HG02870 (cell line): ENCODE data around the gene LDHAL6B.

Experiments
- ATAC-seq: cut with Tn5 transposase; IDR thresholded peaks from one replicate; pipeline ENCODE4 v1.9.1; 2021; ENCODE audit warnings: mild to moderate bottlenecking, moderate library complexity; ENCODE audit not compliant: unreplicated experiment

Gene LDHAL6B

DNA sequence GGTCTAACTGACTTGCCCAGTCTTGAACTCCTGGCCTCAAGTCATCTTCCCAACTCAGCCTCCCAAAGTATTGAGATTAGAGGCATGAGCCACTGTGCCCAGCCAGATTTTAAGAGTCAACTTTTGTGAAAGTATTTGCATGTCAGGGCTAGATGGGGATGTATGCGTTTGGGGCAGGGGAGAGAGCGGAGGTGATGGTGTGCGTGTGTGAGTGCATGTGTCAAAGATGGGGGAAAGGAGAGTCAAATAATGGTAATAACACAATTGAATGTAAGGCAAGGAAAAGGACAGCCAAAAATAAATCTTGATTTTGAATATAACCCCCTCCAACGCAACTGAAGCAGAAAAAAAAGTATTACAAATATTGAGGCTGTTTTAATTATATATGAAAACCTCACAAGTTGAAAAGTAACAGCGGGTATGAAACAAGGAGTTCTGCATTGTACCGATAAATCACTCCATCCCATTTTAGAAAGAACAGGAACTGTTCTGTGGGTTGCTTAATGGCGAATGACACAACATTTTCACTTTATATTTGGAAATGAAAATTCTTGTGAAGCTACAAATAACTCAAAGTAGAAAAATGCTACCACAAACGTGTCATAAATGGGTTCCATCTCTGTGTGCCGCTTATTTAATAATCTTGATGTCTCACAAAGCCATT is 29.9 kb upstream of the LDHAL6B start:
- ATAC-seq, result no peak

DNA sequence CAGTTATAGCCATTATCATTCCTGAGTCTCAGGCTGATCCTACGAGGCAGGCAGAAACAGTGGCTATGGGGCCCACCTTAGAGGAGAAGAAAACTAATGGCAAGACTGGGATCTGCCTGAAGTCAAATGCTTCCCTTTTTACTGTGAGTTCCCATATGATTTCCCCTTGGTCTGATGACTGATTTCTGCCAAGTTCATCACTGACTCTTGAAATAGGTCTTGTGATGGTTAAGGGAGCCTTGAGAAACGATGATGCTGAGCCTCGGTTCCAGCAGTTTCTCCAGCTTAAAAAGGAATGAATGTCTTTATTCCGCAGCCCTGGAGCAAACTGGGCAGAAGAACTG is 29.4 kb upstream of the LDHAL6B start:
- ATAC-seq, result no peak

DNA sequence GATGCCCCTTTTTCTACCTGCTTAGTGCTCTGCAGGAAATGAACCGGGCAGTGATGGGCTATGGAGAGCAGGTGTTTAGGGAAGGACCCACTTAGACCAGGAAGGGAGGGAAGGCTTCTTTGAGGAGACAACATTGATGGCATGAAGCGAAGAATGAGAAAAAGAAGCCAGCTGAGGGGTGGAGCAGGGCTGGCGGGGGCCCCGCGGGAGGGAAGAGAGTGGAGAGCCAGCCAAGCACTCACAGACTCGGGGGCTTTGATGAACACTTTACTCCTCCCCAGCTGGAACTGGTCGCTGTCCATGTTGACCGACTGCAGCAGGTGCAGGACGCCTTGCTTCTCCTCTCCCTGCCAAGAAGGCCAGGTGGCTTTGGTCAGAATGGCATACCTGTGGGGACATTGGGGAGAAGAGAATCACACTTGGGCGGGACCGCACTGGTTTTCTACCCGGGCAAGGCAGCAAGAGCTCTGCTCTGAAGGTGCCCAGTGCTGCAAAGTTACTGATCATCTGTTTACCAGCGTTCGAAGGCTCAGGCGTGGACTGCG is 28.4 kb upstream of the LDHAL6B start:
- ATAC-seq, result no peak

DNA sequence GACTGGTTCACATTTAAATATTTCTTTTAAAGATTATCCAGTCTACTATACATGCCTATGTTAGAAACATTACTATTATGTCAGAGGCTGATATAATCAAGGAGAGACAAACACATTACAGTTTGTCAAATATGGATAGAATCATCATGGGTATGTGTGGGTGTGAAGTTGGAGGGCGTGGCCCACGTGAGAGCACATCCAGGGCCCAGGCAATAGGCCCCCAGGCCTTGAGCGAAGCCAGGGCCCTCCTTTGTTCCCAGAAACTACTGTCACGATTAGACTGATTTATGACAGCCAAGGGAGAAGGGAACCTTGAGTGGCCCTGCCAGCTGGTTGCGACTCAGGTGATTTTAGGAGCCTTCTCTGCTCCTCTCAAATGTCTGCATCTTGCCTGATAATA is 26.9 kb upstream of the LDHAL6B start:
- no peak for ATAC-seq

DNA sequence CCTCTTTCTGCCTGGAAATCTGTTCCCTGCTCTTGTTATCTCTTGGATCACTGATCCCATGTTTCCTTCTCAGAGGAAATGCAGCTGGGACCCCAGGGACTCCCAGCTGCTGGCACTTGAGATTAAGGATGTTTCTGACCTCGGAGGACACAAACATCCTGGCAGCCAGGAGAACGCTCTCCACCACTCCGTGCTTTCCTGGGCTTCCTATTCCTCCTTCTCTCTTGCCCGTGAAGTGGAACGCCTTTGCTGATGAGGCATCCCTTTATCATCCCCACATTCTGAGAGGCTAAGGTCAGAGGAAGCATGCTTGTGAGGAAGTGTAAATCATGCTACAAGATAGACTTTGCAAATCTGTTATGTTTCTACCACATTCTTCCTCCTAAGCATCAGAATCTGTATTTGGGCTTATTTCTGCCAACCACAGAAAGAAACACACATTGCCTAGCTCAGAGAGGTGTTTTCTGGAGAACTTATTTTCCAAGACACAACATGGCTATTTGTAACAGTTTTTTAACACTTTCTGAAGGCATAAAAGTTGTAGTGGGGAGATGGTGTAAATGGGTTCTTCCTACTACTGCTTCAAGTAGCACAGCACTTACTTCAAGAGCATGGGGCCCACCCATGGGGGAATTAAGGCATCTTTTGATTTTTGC is 25.6 kb upstream of the LDHAL6B start:
- ATAC-seq, result no peak

DNA sequence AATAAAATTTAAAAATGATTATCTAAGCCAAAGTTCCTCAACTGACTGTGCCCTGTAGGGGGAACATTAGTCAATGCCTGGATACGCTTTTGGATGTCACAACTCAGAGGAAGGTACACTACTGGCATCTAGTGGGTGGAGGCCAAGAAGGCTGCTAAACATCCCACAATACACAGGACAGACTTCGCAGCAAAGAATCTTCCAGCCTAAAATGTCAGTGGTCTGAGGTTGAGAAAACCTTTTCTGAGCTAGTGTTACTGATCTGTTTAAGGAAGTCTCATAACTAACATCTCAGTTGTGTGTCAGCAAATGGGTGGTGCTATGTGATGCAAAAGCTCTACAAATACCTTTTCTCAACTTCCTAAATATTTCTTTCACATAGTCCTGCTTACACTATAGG is 20.9 kb upstream of the LDHAL6B start:
- ATAC-seq, result no peak

DNA sequence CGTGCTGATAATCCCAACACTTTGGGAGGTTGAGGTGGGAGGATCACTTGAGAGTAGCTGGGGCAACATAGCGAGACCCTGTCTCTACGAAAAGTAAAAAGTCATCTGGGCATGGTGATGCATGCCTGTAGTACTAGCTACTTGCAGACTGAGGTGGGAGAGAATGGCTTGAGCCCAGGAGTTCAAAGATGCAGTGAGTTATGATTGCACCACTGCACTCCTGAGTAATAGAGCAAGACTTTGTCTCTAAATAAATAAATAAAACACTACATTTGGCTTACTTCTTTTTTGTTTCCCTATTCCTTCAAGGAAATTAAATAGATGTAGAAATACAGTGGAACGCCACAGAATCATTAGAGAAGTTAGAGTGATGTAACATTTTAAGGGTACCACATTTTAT is 20.1 kb upstream of the LDHAL6B start:
- no peak for ATAC-seq

DNA sequence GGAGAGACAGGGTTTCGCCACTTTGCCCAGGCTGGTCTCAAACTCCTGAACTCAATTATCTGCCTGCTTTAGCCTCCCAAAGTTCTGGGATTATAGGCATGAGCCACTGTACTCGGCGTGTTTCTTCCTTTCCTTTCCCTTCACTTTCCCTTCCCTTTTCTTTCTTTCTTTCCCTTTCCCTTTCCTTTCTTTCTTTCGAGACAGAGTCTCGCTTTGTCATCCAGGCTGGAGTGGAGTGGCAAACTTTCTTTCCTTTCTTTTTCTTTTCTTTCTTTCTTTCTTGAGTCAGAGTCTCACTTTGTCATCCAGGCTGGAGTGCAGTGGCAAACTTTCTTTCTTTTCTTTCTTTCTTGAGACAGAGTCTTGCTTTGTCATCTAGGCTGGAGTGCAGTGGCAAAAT is 17.4 kb upstream of the LDHAL6B start:
- no peak for ATAC-seq

DNA sequence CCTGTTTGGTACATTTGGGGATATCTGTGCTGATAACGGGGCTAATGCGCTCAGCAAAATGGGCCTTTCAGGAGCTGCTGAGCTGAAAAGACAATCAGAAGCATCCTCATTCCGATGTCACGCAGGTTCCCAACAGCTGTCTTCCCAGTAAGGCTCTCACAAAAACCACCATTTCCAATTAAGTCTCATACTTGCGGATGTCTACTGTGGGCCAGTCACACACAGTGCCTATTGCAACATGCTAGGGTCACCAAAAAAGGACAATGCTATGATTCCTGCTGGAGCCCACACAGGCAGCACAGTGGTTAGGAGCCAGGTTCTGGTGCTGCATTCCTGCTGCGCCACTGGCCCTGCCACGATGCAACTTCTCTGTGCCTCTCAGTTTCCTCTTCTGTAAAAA is 16.4 kb upstream of the LDHAL6B start:
- no peak for ATAC-seq

DNA sequence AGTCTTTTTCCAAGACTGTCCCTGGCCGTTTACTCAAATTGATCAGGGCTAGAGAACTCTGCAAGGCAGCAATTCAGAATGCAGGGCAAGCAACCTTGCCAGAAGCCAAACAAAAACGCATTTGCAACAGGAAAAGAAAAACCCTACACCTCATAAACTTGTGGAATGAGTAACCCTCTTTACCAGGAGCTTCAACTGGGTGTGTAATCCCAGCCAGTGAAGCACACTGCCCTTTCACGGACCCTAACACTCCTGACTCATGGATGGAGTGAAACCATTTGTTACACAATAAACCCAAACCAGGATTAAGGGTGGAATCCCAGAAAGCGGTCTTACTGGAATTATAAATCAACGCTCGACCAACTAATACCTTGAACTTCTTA is 14.8 kb upstream of the LDHAL6B start:
- ATAC-seq, result no peak

DNA sequence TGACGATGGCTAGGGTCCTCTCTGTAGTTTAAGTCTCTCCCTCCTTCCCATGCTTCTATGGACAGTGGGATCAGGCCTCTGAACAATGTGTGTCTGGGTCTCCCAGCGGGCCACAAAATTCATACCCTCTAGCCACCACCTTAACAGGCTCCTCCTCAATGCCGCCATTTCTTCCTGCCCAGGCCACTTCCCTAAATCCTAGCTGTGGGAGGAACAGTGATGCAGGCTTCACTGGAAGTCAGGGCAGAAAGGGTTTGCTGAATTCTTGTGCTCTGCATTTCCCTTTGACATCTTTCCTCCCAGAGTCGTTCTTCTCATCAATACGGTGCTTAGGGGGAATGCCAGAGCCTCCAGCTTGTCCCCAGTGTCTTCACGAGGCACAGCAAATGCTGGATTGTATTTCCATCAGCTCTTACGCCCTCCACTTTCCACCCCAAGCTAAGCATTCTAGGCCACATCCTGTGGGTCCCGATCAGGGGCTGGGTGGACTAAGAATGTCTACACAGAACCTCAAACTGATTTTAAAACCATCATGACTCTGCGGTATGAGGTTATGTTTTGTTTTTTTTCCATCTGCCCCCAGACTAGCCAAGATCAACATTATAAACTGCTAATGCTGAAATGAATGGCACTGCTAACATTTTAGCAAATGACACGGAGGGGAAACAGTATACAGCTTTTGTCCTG is 11.9 kb upstream of the LDHAL6B start:
- ATAC-seq, result no peak

DNA sequence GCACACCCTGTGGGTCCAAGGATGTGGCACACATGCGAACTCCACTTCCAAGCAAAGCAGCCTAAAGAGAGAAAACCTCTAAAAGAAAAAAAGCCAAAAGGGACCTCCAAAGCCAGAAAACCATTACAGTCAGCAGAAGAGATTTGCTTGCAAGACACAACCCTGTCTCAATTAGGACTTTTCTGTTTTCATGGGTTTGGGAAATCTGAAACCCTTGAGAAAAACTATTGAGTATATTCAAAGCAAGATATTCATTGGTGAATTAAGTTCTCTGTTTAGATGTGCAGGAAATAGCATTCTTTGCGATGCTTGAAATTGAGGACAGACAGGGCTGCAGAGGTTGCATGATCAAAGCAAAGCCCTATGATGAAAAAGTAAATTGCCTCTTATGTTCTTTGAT is 10.2 kb upstream of the LDHAL6B start:
- no peak for ATAC-seq

DNA sequence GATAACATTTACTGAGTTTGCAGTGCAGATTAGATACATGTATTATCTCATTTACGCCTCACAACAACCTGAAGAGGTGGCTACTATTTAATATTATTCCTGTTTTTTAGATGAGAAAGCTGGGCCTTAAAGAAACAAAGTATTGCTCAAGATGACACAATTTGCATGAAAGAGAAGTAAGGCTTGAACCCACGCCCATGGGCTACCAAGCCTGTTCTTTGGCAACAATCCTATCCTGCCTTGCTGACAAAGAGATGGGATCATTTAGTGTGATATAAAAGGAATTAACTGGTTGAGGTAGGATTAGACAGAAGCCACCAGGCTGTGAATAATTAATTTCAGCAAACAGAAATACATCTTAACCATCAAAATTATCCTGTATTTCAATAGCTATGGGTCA is 9.2 kb upstream of the LDHAL6B start:
- ATAC-seq, result no peak

DNA sequence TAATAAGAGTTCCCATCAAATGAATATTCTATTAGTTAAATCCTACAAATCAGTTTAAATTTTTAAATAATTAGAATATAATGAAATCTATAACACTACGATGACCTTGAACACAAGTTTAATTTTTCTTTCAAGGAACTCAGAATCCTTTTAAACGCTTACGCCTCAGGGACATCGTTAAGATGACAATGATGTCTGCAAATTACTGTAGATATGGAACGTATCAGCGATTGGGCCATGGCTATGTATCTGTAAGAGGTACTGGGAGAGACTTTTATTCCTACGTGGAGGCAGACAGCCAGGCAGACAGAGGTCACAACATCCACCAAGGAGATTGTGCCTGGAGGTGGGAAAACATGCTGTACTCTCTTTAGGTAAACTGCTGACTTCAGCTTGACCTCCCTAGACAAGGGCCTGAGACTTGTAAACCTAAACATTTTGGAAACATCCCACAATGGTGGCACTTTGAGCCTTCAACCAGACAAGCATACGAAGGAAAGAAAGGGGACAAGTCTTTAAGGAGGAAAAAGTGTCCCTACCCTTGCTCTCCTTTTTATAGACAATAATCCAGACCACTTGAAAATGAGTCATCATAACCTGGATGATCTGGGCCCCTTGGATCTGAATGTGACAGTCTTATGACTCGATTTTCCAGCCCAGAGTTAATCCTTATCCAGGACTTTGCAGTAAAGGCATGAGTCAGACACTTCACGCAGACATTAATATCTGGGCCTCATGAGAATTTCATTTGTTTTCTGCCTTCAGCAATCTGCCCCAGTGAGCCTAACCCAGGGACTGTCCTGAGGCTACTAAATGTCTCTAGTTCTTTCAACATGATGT is 6.8 kb upstream of the LDHAL6B start:
- ATAC-seq, result no peak

DNA sequence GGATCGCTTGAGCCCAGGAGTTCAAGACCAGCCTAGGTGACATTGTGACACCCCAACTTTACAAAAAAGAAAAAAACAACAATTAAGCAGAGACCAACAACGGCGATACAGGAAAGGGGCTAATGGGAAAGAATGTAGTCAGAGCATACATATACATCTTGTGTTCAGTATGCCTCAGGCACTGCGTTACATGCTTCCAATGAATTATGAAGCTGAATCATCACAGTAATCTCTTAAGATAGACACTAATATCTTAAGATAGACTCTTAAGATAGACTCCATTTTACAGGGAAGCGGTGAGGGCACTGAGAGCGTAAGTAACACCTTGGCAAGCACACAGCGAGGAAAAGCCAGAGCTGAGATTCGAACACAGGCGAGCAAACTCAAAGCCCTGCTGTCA is 6.1 kb upstream of the LDHAL6B start:
- no peak for ATAC-seq

DNA sequence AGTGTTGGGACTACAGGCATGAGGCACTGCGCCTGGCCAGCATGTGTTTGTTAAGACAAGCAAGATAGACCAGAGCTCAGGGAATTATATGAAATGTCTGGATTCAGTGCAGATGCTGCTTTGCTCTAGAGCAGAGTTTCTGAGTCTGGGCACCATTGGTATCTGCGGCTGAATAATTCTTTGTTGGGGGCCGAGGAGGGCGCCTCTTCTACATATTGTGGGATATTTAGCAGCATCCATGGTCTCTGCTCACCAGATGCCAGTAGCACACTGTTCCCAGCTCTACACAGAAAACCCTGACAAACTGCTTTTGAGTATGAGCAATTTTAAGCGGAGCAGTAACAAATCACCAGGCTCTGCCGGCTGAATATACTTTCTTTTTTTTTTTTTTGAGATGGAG is 3.6 kb upstream of the LDHAL6B start:
- no peak for ATAC-seq

DNA sequence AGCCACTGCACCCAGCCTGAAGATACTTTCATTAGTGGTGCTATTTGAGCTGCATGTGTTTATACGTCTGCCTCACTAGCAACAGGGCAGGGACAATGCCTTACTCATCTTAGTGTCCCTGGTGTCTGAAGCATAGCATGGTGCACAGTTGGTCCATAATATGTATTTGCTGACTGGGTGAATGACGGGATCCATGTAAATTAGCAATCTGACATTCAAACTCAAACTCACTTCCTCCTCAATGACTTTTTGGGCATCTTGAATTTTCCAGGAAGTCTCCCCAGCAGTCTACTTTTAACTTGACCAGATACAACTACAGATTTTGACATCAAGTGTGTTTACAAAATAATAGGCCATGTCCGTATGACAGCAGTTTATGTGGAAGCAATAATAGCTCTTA is 3.0 kb upstream of the LDHAL6B start:
- no peak for ATAC-seq

DNA sequence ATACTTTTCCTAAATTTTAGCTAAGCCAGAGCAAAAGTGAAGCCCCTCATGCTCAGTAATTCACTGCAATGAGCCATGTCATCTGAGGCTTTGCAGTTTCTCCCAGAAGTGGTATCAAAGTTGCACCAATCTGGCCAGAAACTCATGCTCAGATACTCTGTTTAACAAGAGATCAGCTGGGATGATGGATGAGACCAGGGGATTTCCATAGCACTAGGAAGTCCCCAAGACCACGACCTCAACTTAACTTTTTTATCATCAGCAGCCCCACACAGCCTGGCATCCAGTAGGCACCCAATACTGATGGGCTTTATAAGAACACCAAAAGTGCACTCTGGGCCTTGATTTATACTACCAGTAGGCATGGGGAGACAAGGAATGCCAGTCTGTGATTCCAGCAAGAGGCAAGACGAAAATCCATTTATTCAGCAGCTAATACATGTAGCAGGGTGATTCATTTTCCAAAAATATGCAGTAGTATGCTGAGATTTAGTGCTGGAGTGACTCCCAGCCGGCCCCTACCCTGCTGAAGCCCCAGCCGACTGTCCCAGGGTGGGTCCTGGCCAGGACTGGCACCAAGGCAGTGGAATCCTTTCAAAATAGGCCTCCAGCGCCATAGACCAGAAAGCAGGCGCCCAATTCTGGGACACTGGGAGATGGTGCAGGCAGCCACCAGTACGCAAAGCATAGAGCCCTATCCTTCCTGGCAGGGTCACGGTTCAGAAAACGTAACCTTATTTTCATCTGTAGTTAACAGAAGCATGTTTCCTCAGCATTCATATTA is 612 bp upstream of the LDHAL6B start:
- no peak for ATAC-seq

DNA sequence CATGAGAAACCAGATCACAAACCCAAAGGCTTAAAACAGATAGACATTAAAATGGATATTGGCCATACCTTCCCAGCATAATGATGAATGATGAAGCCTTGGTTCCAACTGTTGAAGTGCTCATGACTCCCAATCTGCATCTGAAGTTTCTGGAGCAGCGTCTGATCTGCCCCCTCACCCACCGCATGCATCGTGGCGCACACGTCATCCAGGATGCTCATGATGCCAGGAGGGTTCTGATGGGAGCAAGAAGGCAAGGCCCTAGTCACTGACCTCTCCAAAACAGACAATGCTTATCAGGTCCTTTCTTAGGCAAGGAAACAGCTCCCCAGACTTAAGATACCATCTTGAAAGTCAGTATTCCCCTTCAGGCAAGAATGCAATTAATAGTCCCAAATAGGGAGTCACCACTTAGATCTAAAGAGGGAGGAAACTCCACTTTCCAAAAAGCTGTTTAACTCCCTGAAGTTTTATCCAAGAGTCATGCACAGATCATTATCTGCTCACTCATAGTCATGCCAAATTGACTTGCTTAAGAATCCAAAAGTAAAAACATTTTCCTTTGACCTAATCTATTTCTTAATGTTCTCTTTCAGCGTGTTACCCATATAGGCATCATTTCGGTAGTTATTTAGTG is 2.1 kb downstream of the LDHAL6B start:
- no peak for ATAC-seq

DNA sequence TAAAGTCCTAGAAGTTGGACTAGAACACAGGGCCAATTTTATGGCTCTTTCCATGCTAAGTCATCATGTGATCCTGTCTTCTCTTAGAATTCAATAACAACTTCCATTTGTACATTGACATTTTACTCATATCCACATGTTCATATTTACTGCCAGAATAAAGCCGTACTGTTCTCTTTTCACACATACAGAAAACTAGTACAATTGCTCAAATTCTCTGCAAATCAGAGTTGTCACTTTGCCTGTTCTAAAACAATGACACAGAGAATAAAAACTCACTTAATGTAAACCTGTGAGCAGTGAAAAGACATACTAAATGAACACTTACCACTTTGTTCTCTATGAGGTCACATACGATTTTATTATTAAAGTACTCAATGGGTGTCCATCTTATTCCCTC is 3.5 kb downstream of the LDHAL6B start:
- no peak for ATAC-seq
